Measurements from ENCODE around the gene WDTC1. TPM values are rescaled to one million over a fixed set of nuclear protein-coding genes. Genes with fewer than 3 reads are reported as not detected.

Gene WDTC1
- polyA plus RNA-seq, 2 of the 4 experiments (the other 2 are of a cell fraction): 3.8 to 6.9 TPM

GRCh38 chr1:27345272-27345671, 110.8 kb downstream of the WDTC1 start (continued):
- no peak for TF ChIP-seq SREBF2 (IDR thresholded peaks at IDR 0.05)
- TF ChIP-seq JUNB (IDR thresholded peaks at IDR 0.05): no peak

GRCh38 chr1:27346357-27346756, 111.9 kb downstream of the WDTC1 start:
- TF ChIP-seq HEYL (CRISPR knock-in tag; IDR thresholded peaks at IDR 0.05) (no peak), ELK1 (IDR thresholded peaks at IDR 0.05; ENCODE audit: low read depth, low read length) (no peak)
- ChIA-PET CTCF (interaction anchor here (0.9 to 7.2 kb wide), 5 partner anchors 12 to 301 kb away, joined by 3 to 41 read pairs (median 3); no protein-coding TSS in a partner anchor), POLR2A (no interaction called here)
- H3K4me2 ChIP-seq: no peak overlapping the region
- DNase-seq (ENCODE audit: low read depth in 1 of 2, low spot score in 1 of 2): no peak
- H3K27ac ChIP-seq: no peak overlapping the region
- no peak for ATAC-seq
- peaks cover 25% of the 10 kb centered on the region for H3K4me1 ChIP-seq
- H3K4me3 ChIP-seq: no peak overlapping the region
- no peaks in the 10 kb centered on the region for H3K9me3 ChIP-seq
- FAIRE-seq: no peak
- 91% methylated on average over 7 of the region's 8 CpGs for WGBS (ENCODE audit: missing lambda C conversion rate)

GRCh38 chr1:27346991-27347624, 112.7 kb downstream of the WDTC1 start:
- TF ChIP-seq ELK1 (IDR thresholded peaks at IDR 0.05; ENCODE audit: low read depth, low read length) (no peak), ZFP36 (IDR thresholded peaks at IDR 0.05; ENCODE audit: borderline replicate concordance, partially characterized antibody) (peak; percentile 95)
- no peaks in the 10 kb centered on the region for H3K9me3 ChIP-seq
- no peak for DNase-seq (ENCODE audit: low read depth in 1 of 2, low spot score in 1 of 2)
- POLR2A ChIA-PET: no interaction called here
- H3K4me1 ChIP-seq: peaks cover 18% of the 10 kb centered on the region
- H3K4me3 ChIP-seq: no peak overlapping the region
- peak overlapping the region in 1 of 2 experiments; percentile 32; a peak in 2 of 6 replicates for H3K27ac ChIP-seq
- CTCF ChIA-PET: interaction anchor here (0.7 to 7.2 kb wide), 5 partner anchors 11 to 63 kb away, joined by 3 to 41 read pairs (median 3); no protein-coding TSS in a partner anchor
- no peak for FAIRE-seq
- no peak overlapping the region for H3K4me2 ChIP-seq
- ATAC-seq: no peak
- 91% methylated on average over 12 of the region's 14 CpGs for WGBS (ENCODE audit: missing lambda C conversion rate)

GRCh38 chr1:27348861-27349783, 114.7 kb downstream of the WDTC1 start:
- FAIRE-seq (no peak), DNase-seq (ENCODE audit: low read depth in 1 of 2, low spot score in 1 of 2) (peak; percentile 48 to 56), ATAC-seq (peak; percentile 82 to 86)
- H3K4me2 ChIP-seq: peak overlapping the region; percentile 96
- H3K9me3 ChIP-seq: no peaks in the 10 kb centered on the region
- H3K27ac ChIP-seq: peak overlapping the region; percentile 78 to 89
- 36% methylated on average over 12 of the region's 51 CpGs for WGBS (ENCODE audit: missing lambda C conversion rate)
- ChIA-PET POLR2A (interaction anchor here (1.0 to 2.0 kb wide), 2 partner anchors 17 kb away, joined by 3 to 11 read pairs; partner anchors contain the start of gene MAP3K6), CTCF (interaction anchor here (0.7 to 12.1 kb wide), 6 partner anchors 9 to 39 kb away, joined by 3 to 134 read pairs (median 8); partner anchors contain the start of genes CD164L2, MAP3K6 and SYTL1)
- H3K4me3 ChIP-seq: peak overlapping the region; percentile 48
- peaks cover 14% of the 10 kb centered on the region; the same call in 1 of the 3 replicates for H3K4me1 ChIP-seq
- TF ChIP-seq FOSB (CRISPR knock-in tag; IDR thresholded peaks at IDR 0.05) (no peak), RFX5 (IDR thresholded peaks at IDR 0.05) (no peak), ZSCAN20 (CRISPR knock-in tag; IDR thresholded peaks at IDR 0.05) (no peak), MAX (IDR thresholded peaks at IDR 0.05) (peak; percentile 61; the same call in 1 of the 2 replicates), REST (IDR thresholded peaks at IDR 0.05) (no peak), POLR2AphosphoS2 (conservative IDR thresholded peaks at IDR 0.05; ENCODE audit: low read length) (no peak), E2F6 (IDR thresholded peaks at IDR 0.05; ENCODE audit: borderline replicate concordance, low read depth) (peak; percentile 59; the same call in 1 of the 2 replicates)

Measured in A549 (cell line).